Skin epidermis (tissue), 12 donors: ENCODE measurements around the gene AGBL4.
A peak's percentile ranks its signal among the peaks of the same experiment; 100 is the strongest.

ENCODE experiments used
- H3K27ac ChIP-seq, 21 experiments: fragments of 200-600 bp; sonication (generic) in 11 of 21; one replicate each; pipeline ENCODE4 v1.5.0; 2020; ENCODE audit warnings: mild to moderate bottlenecking in 3 of 21, inconsistent platforms in 2 of 21, moderate library complexity in 2 of 21
- H3K4me3 ChIP-seq, 7 experiments: fragments of 200-600 bp; sonication (generic) in 2 of 7; one replicate each; pipeline ENCODE4 v1.5.0; 2020; ENCODE audit warnings: inconsistent platforms in 2 of 7, mild to moderate bottlenecking in 2 of 7, moderate library complexity in 1 of 7

Gene AGBL4

DNA sequence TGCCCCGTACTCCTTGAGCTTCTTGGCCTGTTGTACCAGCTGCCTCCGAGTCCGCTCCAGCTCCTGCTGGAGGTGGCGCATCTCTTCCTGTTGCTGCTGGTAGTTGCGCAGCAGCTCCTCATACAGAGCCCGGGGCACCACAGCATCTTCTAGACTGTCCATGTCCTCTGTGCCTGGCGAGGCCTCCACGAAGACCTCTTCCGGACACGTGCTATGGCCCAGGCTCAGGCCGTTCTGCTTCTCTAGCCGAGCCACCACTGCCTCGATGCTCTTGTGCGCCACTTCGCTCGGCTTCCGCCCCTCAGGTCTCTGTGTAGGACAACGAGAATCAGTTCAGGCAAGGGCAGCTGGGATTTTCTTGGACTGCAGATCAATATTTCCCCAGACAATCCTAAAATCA lies 1264.8 kb downstream of the AGBL4 start:
- no peak overlapping the region for H3K4me3 ChIP-seq
- H3K27ac ChIP-seq: no peak overlapping the region

DNA sequence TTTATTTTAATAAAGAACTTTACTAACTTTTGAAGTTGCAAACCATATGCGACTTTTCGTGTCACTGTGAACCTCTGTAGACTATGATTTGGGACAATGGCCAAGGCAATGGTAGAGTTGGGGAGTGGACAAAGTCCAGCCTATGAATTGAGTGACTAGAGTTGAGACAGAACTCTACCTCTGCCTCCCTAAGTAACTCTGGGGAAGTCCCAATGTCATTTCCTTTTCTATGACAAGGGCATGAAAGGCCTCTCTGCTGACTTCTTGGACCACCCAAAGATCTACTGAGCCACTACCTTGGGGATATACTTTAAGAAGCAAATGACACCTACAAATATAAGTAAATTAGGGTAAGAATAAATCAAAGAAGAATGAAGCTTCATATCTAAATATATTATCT lies 1266.4 kb downstream of the AGBL4 start:
- Histone ChIP-seq H3K4me3 (no peak overlapping the region), H3K27ac (no peak overlapping the region)

DNA sequence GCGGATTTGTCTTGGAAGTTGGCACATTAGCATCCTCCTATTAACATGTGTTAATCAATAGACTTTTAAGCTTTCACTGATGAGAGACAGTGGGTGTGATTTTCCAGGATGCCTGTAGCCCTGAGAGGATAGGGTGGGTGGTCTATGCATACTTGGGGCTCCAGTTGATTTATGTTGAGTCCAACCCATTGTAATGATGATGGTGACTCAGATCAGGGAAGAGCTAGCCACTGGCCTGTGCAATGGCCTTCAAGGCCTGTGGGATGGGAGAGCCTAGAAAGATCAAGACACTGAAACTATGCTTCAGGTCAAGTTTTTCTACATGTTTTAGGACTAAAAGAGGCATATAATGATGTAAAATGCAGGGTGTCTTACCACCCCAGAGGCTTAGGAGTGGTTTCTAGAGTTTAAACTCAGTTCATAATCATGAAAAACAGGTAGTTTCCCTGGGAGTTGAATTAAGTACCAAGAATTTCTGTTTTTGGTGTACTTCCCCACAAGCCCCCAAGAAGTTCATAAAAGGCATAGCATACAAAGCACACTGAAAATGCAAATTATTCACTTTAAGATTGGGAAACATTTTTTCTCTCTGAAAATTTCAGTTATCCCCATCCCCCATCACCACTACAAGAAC lies 1267.0 kb downstream of the AGBL4 start:
- H3K27ac ChIP-seq: no peak overlapping the region

DNA sequence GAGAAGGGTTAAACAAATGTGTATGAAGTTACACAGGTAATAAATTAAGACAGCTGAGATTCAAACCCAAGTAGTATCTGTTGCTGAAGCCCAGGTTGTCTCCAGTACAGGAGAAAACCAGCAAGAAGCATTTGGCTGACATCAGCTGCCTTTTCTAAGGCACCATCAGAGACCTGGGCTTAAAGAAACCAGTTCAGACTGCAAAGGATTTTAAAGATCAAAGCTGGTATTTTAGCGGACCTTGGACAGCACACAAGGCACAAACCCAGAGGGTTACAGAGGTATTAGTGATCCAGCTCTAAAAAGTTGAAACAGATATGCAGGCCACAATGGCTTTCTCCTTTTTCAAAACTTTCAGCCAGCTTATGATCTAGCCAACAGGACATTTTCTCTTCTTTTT lies 1270.5 kb downstream of the AGBL4 start:
- Histone ChIP-seq H3K4me3 (no peak overlapping the region), H3K27ac (no peak overlapping the region)

More for the DNA sequence above, 1267.0 kb downstream of the AGBL4 start:
- H3K4me3 ChIP-seq: no peak overlapping the region

DNA sequence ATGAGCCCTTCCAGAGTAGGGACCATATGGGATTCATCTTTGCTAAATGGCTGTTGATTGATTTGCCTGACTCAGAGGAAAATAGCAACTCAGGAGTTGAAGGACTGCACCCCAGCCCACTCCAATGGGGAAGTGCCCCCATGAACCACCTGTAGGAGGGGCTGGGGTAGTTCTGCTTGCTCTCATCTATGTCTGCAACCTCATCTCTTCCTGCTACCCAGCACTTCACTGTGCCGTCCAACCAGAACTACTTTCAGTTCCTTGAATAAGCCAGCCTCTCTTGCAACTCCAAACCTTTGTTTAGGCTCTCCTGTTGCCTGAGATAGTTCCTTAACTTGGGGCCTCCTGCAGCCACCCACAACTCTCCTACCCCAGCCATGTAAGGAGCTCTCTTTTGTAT lies 1273.6 kb downstream of the AGBL4 start:
- Histone ChIP-seq H3K27ac (no peak overlapping the region), H3K4me3 (no peak overlapping the region)

DNA sequence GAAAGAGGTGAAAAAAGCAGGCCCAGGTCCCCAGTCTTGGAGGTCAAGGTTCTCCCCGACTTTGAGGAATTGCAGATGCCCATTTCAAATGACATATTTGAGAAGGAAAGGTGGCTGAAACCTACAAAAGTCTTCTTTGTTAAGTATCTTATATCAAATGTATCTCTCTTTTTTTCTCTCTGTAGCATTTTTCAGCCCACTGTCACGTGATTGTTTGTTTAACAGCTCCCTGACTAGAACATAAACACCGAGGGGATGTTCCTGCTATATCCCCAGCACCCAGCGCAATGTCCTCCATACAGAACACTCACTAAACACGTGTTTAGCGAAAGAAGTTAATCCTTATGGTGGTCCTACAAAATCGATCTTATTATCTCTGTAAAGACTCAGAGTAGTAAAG lies 1274.7 kb downstream of the AGBL4 start:
- H3K4me3 ChIP-seq: no peak overlapping the region
- no peak overlapping the region for H3K27ac ChIP-seq

DNA sequence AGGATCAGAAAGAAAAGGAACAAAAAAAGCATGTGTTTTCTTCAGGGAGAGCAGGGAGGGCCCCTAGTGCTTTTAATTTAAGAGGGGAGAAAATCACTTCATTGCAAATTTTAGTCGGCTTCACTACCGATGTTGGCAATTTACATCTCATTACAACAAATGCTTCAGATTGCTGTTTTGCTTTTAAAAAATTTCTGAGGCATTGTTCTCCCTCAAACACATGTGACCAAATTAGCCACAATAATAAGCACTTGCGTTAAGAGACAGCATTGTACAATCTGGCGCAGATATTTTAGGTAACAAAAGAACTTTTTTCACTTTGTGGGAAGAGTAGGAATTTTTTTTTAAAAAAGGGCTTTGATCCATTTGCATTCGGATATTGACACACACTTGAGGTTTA lies 1276.8 kb downstream of the AGBL4 start:
- Histone ChIP-seq H3K4me3 (no peak overlapping the region), H3K27ac (no peak overlapping the region)

DNA sequence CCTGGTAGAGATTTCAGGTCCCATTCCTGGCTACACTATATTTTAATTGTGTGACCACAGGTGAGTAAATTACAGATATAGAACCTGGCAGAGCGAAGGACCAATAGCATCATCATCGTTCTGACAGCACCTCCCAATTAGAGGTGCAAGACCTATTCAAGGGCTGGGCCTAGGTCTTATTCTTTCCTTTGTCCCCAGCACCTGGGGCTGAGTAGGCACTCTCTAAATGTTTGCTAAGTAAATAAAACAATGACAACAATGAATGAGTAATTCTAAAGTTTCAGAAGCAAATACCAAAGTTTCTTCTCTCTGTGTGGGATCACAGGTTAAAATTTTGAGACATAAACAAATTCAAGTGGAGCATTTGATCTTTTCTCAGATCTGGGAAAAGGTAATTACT lies 1279.7 kb downstream of the AGBL4 start:
- H3K27ac ChIP-seq: no peak overlapping the region

DNA sequence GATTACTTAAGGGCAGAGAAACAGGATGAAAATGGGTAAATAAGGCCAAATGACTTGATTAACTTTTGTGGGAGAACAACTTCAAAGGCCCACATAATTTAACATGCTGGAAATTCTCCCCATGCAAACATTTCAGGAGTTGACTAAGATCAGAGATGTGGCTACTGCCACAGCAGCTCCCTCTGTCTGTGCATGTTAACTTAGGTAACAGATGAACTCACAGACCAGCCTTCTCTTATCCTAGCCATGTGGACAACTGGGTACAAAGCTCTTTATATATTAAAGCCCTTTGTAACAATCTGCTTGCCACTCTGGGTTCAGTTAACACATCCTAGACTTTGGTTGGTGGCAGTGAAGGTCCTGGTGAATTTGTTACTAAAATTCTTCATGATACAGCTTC lies 1280.3 kb downstream of the AGBL4 start:
- H3K27ac ChIP-seq: no peak overlapping the region

More for the DNA sequence above, 1279.7 kb downstream of the AGBL4 start:
- H3K4me3 ChIP-seq: no peak overlapping the region

DNA sequence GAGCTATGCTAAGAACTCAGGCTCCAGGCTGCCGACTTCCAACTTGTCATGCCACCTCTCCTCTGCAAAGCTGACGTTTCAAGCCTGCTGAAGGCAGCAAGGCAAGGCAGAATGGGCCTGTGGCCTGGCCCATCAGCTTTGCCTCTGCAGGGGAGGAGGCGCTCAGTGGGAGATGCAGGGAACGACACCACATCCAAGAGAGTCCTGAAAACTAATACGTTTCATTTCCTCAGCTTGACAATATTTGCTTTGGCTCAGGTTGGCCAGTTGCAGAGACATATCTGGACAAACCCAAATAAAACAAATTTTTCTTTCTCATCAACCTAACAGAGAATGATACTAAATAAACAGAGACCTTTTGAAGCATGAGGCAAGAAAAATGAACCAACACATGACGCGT lies 1282.4 kb downstream of the AGBL4 start:
- H3K27ac ChIP-seq: no peak overlapping the region
- no peak overlapping the region for H3K4me3 ChIP-seq

More for the DNA sequence above, 1280.3 kb downstream of the AGBL4 start:
- no peak overlapping the region for H3K4me3 ChIP-seq

DNA sequence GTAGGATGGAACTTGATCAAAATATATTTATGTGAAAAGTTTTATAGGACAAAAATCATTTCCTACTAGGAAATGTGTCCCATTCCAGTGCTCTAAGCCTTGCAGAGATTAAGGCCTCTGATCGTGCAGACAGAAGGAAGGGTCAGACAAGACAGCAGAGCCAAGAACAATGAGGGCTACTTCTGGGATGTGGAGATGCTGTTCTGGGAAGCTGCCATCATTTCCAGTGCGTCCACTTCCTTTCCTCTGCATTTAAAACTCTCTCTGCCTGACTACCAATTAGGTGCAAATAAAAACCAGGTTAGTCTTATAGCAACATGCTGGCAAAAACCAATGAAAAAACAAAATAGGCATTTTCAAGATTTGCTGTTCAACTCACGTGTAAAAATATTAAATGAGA lies 1283.1 kb downstream of the AGBL4 start:
- no peak overlapping the region for H3K4me3 ChIP-seq
- H3K27ac ChIP-seq: no peak overlapping the region

DNA sequence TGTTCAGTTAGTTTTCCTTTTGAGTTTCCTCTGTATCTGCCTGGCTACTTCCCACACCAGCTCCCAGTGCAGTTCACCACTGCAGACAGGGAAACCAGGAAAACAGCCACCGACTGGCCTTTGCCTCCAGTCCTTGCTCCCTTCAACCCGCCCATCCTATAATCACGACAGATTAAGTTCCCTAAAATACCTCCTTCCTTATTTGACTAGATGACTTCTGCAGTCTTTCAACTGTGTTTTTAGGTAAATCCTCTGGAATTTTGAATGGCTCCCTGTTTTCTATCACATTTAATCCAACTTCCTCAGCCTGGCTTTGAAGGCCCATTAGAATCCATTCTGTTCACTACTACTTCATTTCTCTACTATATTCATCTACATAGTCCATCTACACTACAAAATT lies 1284.7 kb downstream of the AGBL4 start:
- H3K4me3 ChIP-seq: no peak overlapping the region
- no peak overlapping the region for H3K27ac ChIP-seq

DNA sequence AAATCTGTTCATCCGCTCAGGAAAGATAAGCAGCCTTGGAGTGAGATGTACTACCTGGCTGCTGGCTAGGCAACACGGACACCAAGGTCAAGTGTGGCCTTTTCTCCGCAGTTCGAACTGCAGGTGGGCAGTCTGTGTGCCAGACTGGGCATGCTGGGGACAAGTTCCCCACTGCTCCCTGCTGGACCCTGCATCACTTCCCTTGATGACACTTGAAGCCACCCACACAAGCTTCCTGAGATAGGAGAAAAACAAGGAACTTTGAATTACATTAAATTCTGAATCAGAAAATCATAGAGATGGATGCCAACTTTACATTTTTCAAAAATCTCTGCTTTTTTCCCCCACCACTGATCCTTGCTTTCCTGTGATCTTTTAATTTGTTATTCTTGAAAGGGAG lies 1285.4 kb downstream of the AGBL4 start:
- Histone ChIP-seq H3K4me3 (no peak overlapping the region), H3K27ac (no peak overlapping the region)

DNA sequence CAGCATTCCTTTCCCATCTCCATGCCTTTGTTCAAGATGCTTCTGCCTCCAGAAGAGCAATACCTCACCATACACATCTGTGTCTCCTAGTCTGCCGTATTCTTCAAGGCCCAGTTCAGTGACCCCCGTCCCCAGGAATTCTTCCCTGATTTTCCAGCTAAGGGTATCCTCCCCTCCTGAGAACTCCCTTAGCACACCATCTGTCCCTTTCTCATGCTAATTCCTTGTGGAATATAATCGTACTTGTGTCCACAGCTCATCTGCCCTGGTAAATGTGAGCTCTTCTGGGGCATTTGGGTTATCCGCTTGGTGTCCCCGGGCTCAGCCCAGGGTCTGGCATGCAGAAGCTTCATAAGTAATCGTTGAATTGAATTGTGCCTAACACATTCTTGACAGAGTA lies 1288.0 kb downstream of the AGBL4 start:
- no peak overlapping the region for H3K4me3 ChIP-seq
- no peak overlapping the region for H3K27ac ChIP-seq

DNA sequence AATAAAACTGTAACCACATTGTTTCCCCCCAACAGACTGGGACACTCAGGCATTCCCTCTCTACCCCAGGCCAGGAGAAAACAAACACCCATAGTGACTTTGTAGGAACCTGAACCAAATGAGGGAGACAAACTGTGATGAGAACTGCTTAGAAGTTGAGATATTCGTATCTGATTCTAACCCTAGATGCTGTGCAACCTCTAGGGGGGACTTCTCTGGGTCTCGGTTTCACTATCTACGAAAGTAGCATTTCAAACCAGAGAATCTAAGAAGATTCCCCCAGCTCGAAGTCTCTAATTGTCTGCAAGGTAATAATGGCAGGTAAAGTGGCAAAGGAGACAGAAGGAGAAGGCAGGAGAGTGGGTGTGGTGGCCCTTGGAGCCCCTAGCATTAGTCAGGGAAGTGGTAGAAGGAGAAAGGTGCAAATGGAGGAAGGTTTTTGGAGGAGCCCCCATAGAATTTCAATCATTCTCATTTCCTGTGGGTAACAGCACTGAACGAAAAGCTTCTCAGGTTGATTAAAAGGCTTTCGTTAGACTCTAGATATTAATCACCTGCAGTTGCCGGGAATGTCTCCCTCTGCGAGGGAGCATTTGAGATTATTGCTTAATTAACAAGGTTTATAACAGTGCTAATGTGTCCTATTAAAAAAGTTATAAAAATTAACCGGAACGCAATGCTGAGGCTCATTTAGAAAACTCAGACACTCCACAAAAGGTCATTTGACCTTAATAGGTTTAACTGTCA lies 1293.4 kb downstream of the AGBL4 start:
- Histone ChIP-seq H3K27ac (no peak overlapping the region), H3K4me3 (no peak overlapping the region)

DNA sequence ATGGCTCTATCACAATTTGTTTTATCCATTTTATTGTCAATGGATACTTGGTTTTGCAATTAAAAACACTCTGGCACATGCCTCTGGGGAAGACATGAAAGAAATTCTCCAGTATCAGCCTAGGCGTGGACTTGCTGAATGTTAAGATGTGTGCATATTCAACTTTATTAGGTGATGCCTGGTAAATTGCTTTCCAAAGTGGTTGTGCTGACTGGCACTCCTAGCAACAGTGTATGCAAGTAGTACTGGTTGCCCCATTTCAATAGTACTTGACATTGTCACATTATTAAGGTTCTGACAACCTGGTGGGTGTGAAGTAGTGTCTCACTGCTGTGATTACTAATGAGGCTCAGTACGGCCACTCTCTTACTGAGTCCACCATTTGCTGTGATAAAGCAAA lies 1295.2 kb downstream of the AGBL4 start:
- Histone ChIP-seq H3K4me3 (no peak overlapping the region), H3K27ac (no peak overlapping the region)

DNA sequence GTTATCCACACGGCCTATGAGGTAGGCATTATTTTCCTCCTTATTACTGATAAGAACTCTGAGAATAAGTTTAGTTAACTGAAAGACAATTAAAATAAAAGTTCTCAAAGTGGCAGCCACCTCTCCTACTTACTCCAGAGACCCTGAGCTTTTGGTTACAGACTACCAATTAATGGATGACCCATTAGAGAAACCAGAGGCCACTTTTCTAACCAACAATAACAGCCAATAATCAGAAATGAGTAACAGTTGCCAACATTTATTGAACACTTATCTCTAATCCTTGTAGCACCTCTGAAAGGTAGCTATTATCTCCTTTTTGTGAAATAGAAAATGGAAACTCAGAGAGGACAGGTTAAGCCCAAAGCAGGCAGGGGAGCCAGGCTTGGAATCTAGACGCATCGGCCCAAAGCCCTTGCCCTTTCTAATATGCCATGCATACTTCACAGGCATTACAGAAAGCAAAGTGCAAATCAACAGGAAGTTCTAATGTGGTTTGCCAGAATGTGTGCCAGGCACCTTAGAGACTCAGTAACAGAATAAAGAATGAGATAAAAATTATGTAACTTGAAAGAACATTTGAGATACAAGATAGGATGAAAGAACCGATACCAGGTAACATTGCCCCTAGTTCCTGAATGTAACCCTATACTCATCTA lies 1297.1 kb downstream of the AGBL4 start:
- Histone ChIP-seq H3K4me3 (no peak overlapping the region), H3K27ac (no peak overlapping the region)

DNA sequence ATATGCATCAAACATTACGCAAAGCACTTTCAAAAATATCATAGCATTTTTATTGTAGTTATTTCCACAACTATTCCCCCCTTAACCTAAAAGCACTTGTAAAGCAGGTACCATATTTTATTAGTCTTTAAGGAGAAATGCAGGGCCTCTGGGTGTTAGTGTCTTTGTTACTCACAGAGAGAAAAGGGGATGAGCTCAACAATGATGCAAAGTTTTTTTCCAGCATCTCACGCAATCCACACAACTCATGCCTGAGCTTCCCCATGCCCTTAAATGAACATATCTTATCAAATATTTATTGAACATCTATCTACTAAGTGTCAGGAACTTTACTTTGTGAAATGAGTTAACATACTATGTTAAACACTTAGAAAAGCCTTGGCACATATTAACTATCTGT lies 1297.6 kb downstream of the AGBL4 start:
- Histone ChIP-seq H3K4me3 (no peak overlapping the region), H3K27ac (peak overlapping the region in 1 of 21 experiments; percentile 6)

DNA sequence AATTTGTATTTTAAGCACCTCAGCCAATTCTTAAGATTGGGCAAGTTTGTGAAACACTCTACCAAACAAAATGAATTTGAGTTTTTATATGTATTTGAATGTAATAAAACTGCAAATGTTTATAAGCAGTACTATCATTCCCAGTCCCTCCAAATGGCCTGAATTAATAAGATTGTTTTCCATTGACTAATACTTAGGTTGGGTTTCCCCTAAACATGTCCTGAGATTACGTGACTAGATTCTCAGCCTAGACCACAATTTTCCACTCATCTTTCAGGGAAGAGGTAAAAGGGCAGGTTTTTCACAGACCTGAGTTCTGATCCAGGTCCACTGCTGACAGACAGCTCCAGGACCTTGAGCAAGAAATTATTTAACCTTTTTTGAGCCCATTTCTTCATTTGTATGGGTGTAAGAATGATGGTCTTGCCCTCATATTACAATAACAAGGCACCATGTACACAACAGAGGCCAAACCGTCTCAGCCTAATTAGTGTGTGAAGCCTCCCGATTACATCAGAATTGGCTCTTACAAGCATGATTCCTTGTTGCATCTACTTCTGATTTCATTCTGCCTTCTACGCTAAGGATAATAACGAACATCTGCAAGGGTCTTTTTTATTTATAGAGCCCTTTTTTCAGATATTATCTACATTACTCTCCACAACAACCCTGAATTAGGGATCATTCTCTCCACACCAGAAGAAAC lies 1298.3 kb downstream of the AGBL4 start:
- peak overlapping the region in 2 of 21 experiments; percentile 6 to 23 for H3K27ac ChIP-seq
- no peak overlapping the region for H3K4me3 ChIP-seq

DNA sequence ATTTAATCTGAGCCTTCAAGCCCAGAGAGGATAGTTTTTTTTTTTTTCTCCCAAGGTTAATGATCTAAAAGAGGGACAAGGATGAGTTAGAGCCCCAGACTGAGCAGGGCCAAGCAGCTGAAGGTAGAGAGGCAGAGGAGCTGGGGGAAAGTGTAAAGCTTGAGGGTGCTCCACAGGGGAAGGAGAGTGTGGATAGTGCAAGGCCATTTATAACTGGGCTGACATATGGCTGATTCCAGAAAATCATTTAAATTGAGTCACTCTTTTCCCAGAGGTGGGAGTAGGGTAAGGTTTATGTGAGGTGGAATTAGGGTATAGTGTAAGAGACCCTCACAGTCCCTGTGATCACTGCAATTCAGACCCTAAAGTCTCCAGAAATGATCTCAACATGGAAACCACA lies 1302.8 kb downstream of the AGBL4 start:
- H3K4me3 ChIP-seq: no peak overlapping the region

More for the DNA sequence above, 1302.8 kb downstream of the AGBL4 start:
- peak overlapping the region in 1 of 21 experiments; percentile 23 for H3K27ac ChIP-seq
